ENCODE measurements around the gene SYNE1.
"Not testable (repeated sequence)": the region's sequence is repeated elsewhere in the genome, so short reads cannot be mapped to it uniquely, and the experiment has no call there.

- TF ChIP-seq, protein P1, sequence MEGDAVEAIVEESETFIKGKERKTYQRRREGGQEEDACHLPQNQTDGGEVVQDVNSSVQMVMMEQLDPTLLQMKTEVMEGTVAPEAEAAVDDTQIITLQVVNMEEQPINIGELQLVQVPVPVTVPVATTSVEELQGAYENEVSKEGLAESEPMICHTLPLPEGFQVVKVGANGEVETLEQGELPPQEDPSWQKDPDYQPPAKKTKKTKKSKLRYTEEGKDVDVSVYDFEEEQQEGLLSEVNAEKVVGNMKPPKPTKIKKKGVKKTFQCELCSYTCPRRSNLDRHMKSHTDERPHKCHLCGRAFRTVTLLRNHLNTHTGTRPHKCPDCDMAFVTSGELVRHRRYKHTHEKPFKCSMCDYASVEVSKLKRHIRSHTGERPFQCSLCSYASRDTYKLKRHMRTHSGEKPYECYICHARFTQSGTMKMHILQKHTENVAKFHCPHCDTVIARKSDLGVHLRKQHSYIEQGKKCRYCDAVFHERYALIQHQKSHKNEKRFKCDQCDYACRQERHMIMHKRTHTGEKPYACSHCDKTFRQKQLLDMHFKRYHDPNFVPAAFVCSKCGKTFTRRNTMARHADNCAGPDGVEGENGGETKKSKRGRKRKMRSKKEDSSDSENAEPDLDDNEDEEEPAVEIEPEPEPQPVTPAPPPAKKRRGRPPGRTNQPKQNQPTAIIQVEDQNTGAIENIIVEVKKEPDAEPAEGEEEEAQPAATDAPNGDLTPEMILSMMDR (IDR thresholded peaks at IDR 0.05; ENCODE audit: insufficient read depth, low read length, poor library complexity, severe bottlenecking): not testable (repeated sequence)
- TF ChIP-seq EZH2phosphoT487 (conservative IDR thresholded peaks at IDR 0.05; ENCODE audit: low read length): not testable (repeated sequence)
Measured at GRCh38 chr6:152514120-152514519, 123.0 kb downstream of the SYNE1 start.

All from SU-DHL-6 (cell line).